Measurements from ENCODE around the gene PLRG1.

Gene PLRG1

GRCh38 chr4:154573190-154573870 lies 23.1 kb upstream of the PLRG1 start:
- DNase-seq = no peak

- DNase-seq = no peak
Measured at GRCh38 chr4:154569584-154569983, 19.4 kb upstream of the PLRG1 start.

DNA sequence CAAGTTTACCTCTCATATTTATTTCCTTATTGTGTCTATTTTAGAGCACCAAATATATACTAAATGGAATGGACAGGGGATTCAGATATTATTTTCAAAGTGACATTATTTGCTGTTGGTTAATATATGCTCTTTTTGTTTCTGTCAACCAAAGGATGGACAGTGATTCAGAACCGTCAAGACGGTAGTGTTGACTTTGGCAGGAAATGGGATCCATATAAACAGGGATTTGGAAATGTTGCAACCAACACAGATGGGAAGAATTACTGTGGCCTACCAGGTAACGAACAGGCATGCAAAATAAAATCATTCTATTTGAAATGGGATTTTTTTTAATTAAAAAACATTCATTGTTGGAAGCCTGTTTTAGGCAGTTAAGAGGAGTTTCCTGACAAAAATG lies 18.8 kb upstream of the PLRG1 start:
- no peak for DNase-seq

- no peak for DNase-seq
Measured at GRCh38 chr4:154566639-154567204, 16.5 kb upstream of the PLRG1 start.

- no peak for DNase-seq
Measured at GRCh38 chr4:154565704-154566103, 15.5 kb upstream of the PLRG1 start.

- no peak for DNase-seq
Measured at GRCh38 chr4:154564311-154564710, 14.1 kb upstream of the PLRG1 start.

- no peak for DNase-seq
Measured at GRCh38 chr4:154562697-154563254, 12.6 kb upstream of the PLRG1 start, which contains the start of gene FGB. FGB (plus strand) TSS chr4:154563011; CDS start chr4:154563019, 8 bp downstream.

GRCh38 chr4:154560824-154561231 lies 10.6 kb upstream of the PLRG1 start:
- no peak for DNase-seq

GRCh38 chr4:154560419-154560801 lies 10.2 kb upstream of the PLRG1 start:
- DNase-seq = no peak

DNA sequence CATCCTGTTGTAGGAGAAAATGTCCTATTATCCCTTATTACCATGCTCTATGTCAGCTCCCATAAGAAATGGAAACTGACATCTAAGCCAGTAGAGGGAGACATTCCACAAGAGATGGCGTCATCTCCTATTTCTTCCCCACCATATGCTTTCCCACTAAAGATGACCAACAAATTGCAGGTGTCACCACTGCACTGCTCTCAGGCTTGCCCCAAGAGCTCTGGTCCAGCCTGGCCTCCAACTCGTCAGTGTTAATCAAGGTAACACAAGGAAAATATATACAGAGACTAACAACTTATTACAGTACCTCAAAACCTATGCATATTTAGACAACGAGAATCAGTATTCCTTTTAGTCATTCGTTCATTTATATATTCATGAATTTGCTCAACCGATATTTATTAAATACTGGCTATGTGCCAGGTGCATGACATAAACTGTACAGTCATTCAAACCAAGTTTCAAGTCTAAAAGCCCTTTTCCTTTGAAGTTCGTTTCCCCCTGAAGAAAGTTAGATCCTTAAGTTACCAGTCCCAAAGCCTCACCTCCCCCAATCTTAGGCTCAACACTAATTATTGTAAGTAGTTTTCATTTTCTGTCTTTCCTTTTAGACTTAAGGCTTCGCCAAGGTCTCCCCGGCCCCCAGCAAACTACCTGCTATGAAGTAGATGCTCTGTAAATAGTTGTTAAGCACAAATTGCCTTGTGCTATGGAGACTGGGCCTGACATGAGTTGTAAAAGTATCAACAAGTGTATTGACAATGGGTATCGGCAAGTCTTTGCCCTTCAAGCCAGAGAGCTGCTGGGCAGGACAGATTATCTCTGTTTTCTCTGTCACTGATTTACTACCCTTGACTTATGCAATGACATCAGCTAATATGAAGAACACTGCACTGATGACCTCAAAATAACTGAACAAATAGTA lies 9.6 kb upstream of the PLRG1 start:
- no peak for DNase-seq

DNA sequence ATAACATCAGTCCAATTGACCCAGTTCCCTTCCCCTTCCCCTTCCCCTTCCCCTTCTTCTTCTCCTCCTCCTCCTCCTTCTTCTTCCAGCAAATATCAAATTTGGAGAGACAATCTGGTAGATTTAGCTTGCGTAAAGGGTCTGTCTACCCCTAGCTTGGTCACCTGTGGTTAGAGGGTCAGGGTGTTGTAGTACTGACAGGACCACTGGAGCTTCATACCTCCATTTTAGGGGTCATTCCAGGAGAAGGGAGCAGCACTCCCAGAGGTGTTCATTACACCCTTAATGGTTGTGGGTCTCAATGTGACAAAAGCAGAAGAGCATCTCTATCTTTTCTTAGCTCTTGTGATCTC lies 8.9 kb upstream of the PLRG1 start:
- DNase-seq = no peak

- DNase-seq = peak; percentile 83
Measured at GRCh38 chr4:154551872-154552686, 1.9 kb upstream of the PLRG1 start.

DNA sequence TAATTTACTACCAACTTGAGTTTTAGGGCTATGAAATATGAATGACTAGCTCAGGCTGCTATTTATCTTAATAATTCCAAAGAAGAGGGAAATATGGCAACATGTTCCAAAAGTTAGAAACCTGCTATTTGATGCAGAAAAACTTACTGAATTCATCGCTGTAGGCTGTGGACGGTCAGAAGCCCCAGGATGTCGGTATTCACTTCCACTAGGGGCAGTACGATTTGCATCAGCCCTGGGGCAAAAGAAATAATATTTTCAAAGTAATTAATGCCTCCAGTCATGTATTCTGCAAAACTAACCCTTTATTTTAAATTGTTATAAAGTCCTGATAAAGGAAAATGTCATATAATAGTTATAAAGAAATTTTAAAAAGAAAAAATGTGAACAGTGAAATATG lies 4.5 kb downstream of the PLRG1 start:
- no peak for DNase-seq

GRCh38 chr4:154542271-154542879 lies 7.8 kb downstream of the PLRG1 start:
- no peak for DNase-seq

- no peak for DNase-seq
Measured at GRCh38 chr4:154534296-154534695, 15.9 kb downstream of the PLRG1 start.

GRCh38 chr4:154529728-154530519 lies 20.3 kb downstream of the PLRG1 start:
- no peak for DNase-seq

DNA sequence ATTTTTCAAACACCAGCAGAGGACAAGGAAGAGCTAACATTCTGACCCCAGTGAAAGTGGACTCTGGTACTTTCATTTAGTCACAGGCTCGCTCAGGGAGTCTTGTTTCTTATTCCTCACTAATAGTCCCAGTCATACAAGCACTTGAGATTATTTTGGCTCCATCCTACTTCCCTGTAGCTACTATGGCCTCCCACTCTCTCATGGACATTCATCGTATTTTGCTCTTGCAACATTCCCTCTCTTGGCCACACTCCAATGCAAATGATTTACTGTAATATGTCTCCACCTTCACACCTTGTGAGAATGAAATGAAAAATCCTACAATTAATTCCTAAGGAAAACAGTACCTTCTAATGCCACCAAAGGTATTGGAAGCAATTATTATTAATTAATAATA lies 21.3 kb downstream of the PLRG1 start:
- no peak for DNase-seq

GRCh38 chr4:154527308-154527707 lies 22.9 kb downstream of the PLRG1 start:
- DNase-seq = no peak

GRCh38 chr4:154526151-154526550 lies 24.0 kb downstream of the PLRG1 start:
- no peak for DNase-seq

- no peak for DNase-seq
Measured at GRCh38 chr4:154521607-154522006, 28.6 kb downstream of the PLRG1 start.

DNA sequence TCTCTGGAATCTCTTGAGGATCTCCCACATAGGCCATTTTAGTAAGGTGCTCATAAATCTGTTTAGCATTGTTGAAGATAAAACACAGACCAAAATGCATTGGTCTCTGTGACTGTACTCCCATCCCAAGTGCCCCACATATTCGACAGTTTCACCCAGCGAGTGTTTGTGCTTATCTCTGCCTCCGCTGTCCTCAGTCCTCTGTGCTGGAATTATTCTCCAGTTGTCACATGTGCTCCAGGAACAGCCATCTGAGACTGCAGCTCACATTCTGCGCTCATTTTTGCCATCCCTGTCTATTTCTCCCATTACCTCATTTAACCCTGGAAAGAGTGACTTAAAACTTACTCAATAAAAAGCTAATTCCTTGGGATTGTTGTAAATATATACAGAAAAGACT lies 31.0 kb downstream of the PLRG1 start:
- no peak for DNase-seq
